Common myeloid progenitor, CD34-positive (primary cell): ENCODE results near the gene WFDC1.
A peak's percentile ranks its signal among the peaks of the same experiment; 100 is the strongest.

Source experiments
- CTCF ChIA-PET: fragments of 350-600 bp; sonication (Branson Sonifier 250); formaldehyde crosslinking; loops from one replicate; lab custom pipeline; 2021; ENCODE audit warnings: antibody characterized with exemption; lab: Charles Lee
- POLR2A ChIA-PET: fragments of 350-600 bp; sonication (Branson Sonifier 250); formaldehyde crosslinking; loops from one replicate; lab custom pipeline; 2021; ENCODE audit warnings: antibody characterized with exemption; lab: Charles Lee
- DNase-seq, 3 donors: peaks; one replicate each; pipeline versions ENCODE4 v3.0.0 to v3.0.0-alpha.2; 2013
- H3K27ac ChIP-seq, 2 experiments: 1 replicate in 1 of 2; 2 replicates in 1 of 2; pipeline ENCODE4 v1.7.0; 2013; ENCODE audit warnings: inconsistent platforms in 2 of 2, low read length in 2 of 2, mild to moderate bottlenecking in 2 of 2, low read depth in 1 of 2, moderate library complexity in 1 of 2; ENCODE audit not compliant: severe bottlenecking in 2 of 2, insufficient read depth in 1 of 2, poor library complexity in 1 of 2
- H3K27me3 ChIP-seq, 5 experiments: replicated peaks in 2 of 5; 1 replicate in 3 of 5; 2 replicates in 2 of 5; pipeline versions ENCODE4 v1.6.1 to v1.7.0; 2013; ENCODE audit warnings: low read length in 4 of 5, mild to moderate bottlenecking in 2 of 5, moderate library complexity in 2 of 5, inconsistent platforms in 1 of 5; ENCODE audit not compliant: insufficient read depth in 5 of 5, control insufficient read depth in 4 of 5
- H3K36me3 ChIP-seq, 4 experiments: 1 replicate in 2 of 4; 2 replicates in 2 of 4; pipeline versions ENCODE4 v1.6.1 to v1.7.0; 2013; ENCODE audit warnings: low read length in 3 of 4, control low read depth in 1 of 4, mild to moderate bottlenecking in 1 of 4; ENCODE audit not compliant: control insufficient read depth in 4 of 4, insufficient read depth in 4 of 4
- H3K4me1 ChIP-seq, 4 experiments: 1 replicate in 3 of 4; 2 replicates in 1 of 4; pipeline versions ENCODE4 v1.6.1 to v1.7.1; 2013; ENCODE audit warnings: low read length in 3 of 4, mild to moderate bottlenecking in 3 of 4, control low read depth in 1 of 4, inconsistent platforms in 1 of 4, moderate library complexity in 1 of 4; ENCODE audit not compliant: control insufficient read depth in 4 of 4, insufficient read depth in 4 of 4; ENCODE audit errors: control extremely low read depth in 1 of 4
- H3K4me3 ChIP-seq, 7 experiments: 1 replicate in 4 of 7; 2 replicates in 3 of 7; pipeline versions ENCODE4 v1.5.1 to v1.7.0; 2013; ENCODE audit warnings: mild to moderate bottlenecking in 7 of 7, low read length in 6 of 7, moderate library complexity in 6 of 7, inconsistent platforms in 2 of 7, low read depth in 2 of 7, control low read depth in 1 of 7; ENCODE audit not compliant: insufficient read depth in 4 of 7, control insufficient read depth in 1 of 7; ENCODE audit errors: extremely low read depth in 1 of 7
- H3K9me3 ChIP-seq, 5 experiments: 1 replicate in 4 of 5; 2 replicates in 1 of 5; pipeline versions ENCODE4 v1.6.1 to v1.7.1; 2013; ENCODE audit warnings: low read length in 4 of 5, mild to moderate bottlenecking in 2 of 5, inconsistent platforms in 1 of 5, low read depth in 1 of 5, moderate library complexity in 1 of 5; ENCODE audit not compliant: control insufficient read depth in 4 of 5, insufficient read depth in 2 of 5; ENCODE audit errors: control extremely low read depth in 1 of 5
- WGBS: methylation state at CpG from one replicate; pipeline ENCODE4 v1.1.5; 2013; ENCODE audit not compliant: insufficient coverage; 5-methylcytosine and 5-hydroxymethylcytosine counted together

The WFDC1 gene

DNA sequence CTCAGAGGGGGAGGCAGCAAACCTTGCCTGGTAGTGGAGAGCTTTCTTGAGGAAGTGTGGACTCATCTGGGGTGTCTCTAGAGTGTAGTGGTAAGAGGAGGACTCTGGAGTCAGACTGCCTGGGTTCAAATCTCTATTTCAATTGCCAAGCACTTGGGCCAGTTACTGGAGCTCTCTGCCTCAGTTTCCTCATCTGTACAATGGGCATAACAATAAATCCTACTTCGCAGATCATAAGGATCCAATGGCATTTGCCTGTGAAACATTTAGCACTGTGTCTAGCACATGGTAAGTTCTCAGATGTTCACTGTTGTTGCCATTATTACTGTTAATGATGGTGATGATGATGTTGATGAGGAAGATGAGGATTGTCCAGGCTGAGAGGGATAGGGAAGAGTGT is 23.6 kb upstream of the WFDC1 start:
- Histone ChIP-seq H3K36me3 (no peaks in the 10 kb centered on the region), H3K27me3 (peaks cover 0 to 12% (median 10%) of the 10 kb centered on the region in 5 experiments), H3K4me3 (no peak overlapping the region), H3K4me1 (no peaks in the 10 kb centered on the region), H3K9me3 (no peaks in the 10 kb centered on the region), H3K27ac (no peak overlapping the region)
- 100% methylated on average over 1 of the region's 1 CpG for WGBS
- ChIA-PET POLR2A (no interaction called here), CTCF (interaction anchor here (0.6 to 9.0 kb wide), 4 partner anchors 35 to 700 kb away, joined by 3 to 78 read pairs (median 5); no protein-coding TSS in a partner anchor)
- no peak for DNase-seq

- H3K36me3 ChIP-seq, result no peaks in the 10 kb centered on the region
- ChIA-PET CTCF (interaction anchor here (1.2 to 9.0 kb wide), 3 partner anchors 35 to 212 kb away, joined by 5 to 78 read pairs (median 5); no protein-coding TSS in a partner anchor), POLR2A (no interaction called here)
- 71% methylated on average over 4 of the region's 4 CpGs for WGBS
- no peaks in the 10 kb centered on the region for H3K9me3 ChIP-seq
- peak in 1 of 3 donors; percentile 6 for DNase-seq
- H3K27ac ChIP-seq, result no peak overlapping the region
- no peak overlapping the region for H3K4me3 ChIP-seq
- no peaks in the 10 kb centered on the region for H3K4me1 ChIP-seq
- H3K27me3 ChIP-seq, result peaks cover 0 to 12% (median 10%) of the 10 kb centered on the region in 5 experiments
Observed at GRCh38 chr16:84271866-84272265, 22.8 kb upstream of the WFDC1 start.

DNA sequence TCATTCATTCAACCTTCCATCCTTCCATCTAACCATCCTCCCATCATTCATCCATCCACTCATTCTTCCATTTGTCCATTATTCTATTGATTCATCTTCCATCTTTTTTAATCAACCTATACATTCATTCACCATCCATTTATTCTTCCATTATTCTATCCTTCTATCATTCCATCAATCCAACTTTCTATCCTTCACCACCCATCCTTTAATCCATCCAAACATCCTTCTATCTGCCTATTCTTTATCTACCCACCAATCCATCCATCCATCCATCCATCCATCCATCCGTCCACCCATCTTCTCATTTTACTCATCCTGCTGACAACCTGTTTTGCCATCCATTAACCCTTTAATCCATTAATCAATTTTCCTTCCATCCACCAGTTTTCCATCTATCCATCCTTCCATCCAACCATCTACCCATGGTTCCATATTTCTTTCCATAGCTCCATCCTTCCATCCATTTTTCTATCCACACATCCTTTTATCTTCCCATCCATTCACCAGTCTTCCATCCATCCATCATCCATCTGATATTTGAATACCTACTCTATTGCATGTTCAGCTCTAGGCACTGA is 21.8 kb upstream of the WFDC1 start:
- POLR2A ChIA-PET, result no interaction called here
- H3K27ac ChIP-seq, result no peak overlapping the region
- H3K9me3 ChIP-seq, result no peaks in the 10 kb centered on the region
- CTCF ChIA-PET, result interaction anchor here (9.0 kb wide), 1 partner anchor 34 kb away, joined by 78 read pairs; no protein-coding TSS in a partner anchor
- peaks cover 0 to 10% (median 5%) of the 10 kb centered on the region in 5 experiments for H3K27me3 ChIP-seq
- H3K36me3 ChIP-seq, result no peaks in the 10 kb centered on the region
- no peak overlapping the region for H3K4me3 ChIP-seq
- 0% methylated on average over 1 of the region's 1 CpG for WGBS
- H3K4me1 ChIP-seq, result no peaks in the 10 kb centered on the region
- no peak for DNase-seq

- no peaks in the 10 kb centered on the region for H3K4me1 ChIP-seq
- H3K27me3 ChIP-seq, result peaks cover 0 to 8% (median 4%) of the 10 kb centered on the region in 5 experiments
- CTCF ChIA-PET, result interaction anchor here (0.8 to 9.0 kb wide), 2 partner anchors 28 to 32 kb away, joined by 3 to 78 read pairs; no protein-coding TSS in a partner anchor
- WGBS, result 97% methylated on average over 9 of the region's 9 CpGs
- DNase-seq, result no peak
- no peak overlapping the region for H3K27ac ChIP-seq
- POLR2A ChIA-PET, result no interaction called here
- H3K4me3 ChIP-seq, result no peak overlapping the region
- no peaks in the 10 kb centered on the region for H3K36me3 ChIP-seq
- no peaks in the 10 kb centered on the region for H3K9me3 ChIP-seq
Observed at GRCh38 chr16:84274515-84274914, 20.2 kb upstream of the WFDC1 start.

DNA sequence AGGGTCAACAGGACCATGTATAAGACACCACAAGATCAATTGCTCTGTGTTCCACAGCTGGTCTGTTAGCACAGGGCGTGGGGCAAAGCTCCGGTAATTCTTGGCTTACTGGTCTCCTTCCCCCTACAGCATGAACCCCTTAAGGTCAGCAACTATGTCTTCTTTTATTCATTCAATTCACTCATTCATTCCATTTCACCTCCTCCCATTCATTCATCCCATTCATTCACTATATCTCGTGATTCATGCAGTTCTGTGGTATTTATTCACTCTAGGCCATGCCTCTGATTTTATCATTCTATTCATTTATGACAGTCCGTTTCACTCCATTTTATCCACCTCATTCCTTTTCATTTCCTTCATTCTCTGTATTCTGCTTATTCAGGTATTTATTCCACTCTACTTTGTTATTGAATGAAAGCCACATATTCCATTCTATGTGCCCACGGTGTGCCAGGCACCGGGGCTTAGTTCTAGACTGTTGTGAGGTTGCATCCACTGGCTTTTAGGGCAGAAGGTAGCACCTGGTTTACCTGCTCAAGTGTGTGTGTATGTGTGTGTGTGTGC is 19.0 kb upstream of the WFDC1 start:
- H3K4me3 ChIP-seq, result no peak overlapping the region
- no peak for DNase-seq
- no peaks in the 10 kb centered on the region for H3K36me3 ChIP-seq
- ChIA-PET POLR2A (no interaction called here), CTCF (interaction anchor here (1.5 to 9.0 kb wide), 5 partner anchors 10 to 211 kb away, joined by 5 to 78 read pairs (median 13); no protein-coding TSS in a partner anchor)
- no peaks in the 10 kb centered on the region for H3K9me3 ChIP-seq
- H3K4me1 ChIP-seq, result no peaks in the 10 kb centered on the region
- H3K27ac ChIP-seq, result no peak overlapping the region
- WGBS, result 92% methylated on average over 6 of the region's 6 CpGs
- peaks cover 0 to 7% (median 4%) of the 10 kb centered on the region in 5 experiments for H3K27me3 ChIP-seq

GRCh38 chr16:84277244-84277823 is 17.3 kb upstream of the WFDC1 start:
- Histone ChIP-seq H3K27ac (no peak overlapping the region), H3K4me1 (no peaks in the 10 kb centered on the region), H3K9me3 (no peaks in the 10 kb centered on the region), H3K36me3 (no peaks in the 10 kb centered on the region), H3K4me3 (no peak overlapping the region), H3K27me3 (peaks cover 0 to 4% (median 0%) of the 10 kb centered on the region in 5 experiments)
- 30% methylated on average over 10 of the region's 10 CpGs for WGBS
- POLR2A ChIA-PET, result no interaction called here
- peak; percentile 65 to 82 (median 74) for DNase-seq
- CTCF ChIA-PET, result interaction anchor here (0.7 to 9.0 kb wide), 14 partner anchors 11 to 345 kb away, joined by 3 to 78 read pairs (median 4); partner anchors contain the start of gene MEAK7
